ENCODE results near the gene ARHGAP26. TPM values are rescaled to one million over a fixed set of nuclear protein-coding genes. Genes with fewer than 3 reads are reported as not detected.

ARHGAP26 gene
- total RNA-seq (2022; extraction: Qiagen RNA extraction; ENCODE audit: low read depth), result 6.1 to 11.3 TPM (median 7.6 TPM) in 5 replicates

DNA sequence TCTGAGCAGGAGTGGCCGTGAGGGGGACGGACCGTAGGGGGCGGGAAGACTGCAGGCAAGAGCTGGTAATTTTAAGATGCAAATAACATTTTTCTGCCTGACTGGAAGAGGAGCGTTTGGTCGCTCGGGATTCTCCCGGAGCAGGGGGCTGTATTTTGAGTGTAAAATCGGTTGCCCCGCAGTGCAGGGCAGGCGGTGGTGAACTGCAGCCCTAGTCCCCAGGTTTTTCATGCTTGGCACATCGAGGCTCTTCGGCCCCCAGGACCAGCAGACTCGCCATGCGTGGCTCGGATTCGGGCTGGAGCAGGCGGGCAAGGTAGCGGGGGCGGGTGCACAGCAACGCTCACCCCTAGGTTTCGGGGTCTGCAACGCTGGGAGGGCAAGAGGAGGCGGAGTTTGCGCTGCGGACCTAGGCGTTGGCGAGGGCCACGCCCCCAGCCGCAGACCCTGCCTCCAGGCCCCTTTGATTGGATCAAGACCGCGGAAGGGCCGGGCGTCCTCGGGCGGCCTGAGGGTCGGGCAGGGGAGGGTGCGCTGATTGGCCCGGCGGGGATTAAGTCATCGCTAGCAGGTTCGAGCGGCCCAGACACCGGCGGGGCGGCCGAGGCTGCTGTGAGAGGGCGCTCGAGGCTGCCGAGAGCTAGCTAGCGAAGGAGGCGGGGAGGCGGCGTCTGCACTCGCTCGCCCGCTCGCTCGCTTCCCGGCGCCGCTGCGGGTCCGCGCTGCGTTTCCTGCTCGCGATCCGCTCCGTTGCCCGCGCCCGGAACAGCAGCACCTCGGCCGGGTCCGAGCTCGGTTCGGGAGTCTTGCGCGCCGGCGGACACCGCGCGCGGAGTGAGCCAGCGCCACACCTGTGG is at the start of gene ARHGAP26:
Gene ARHGAP26, plus strand, starts transcription at position 585 of the 857 bp plus-strand sequence. CDS start 385 bp downstream, outside the sequence.

Other genes with a start within 250 kb of the ARHGAP26 start
- gene FGF1, start 84.3 kb upstream of the ARHGAP26 start, total RNA-seq (2022; extraction: Qiagen RNA extraction; ENCODE audit: low read depth), result 0.15 to 1.8 TPM (median 0.29 TPM) in 5 replicates

Measured in A549 treated with ZK216348 at 1 μM for 4 hours (cell line).